Panc1 (cell line): ENCODE results near the gene HLA-DPB1. TPM values are rescaled to one million over a fixed set of nuclear protein-coding genes. Genes with fewer than 3 reads are reported as not detected.

Experiments
- ATAC-seq: fragments of 200-7000 bp; cut with Tn5 transposase; 2 replicates; pipeline ENCODE4 v1.9.1; 2020; ENCODE audit warnings: mild to moderate bottlenecking, moderate library complexity
- BruUV-seq: library from RNA; stranded (reverse); fragments of 400-500 nt; replicated peaks from 2 replicates; lab custom pipeline; 2021; lab: Mats Ljungman, UMichigan
- CTCF ChIA-PET: fragments of 300-600 bp; sonication (Branson Sonifier 250); formaldehyde crosslinking; loops from one replicate; lab custom pipeline; 2022; ENCODE audit warnings: antibody characterized with exemption; lab: Charles Lee
- POLR2A ChIA-PET: fragments of 300-600 bp; sonication (Branson Sonifier 250); formaldehyde crosslinking; loops from one replicate; lab custom pipeline; 2022; ENCODE audit warnings: antibody characterized with exemption; lab: Charles Lee
- DNase-seq: peaks from one replicate; pipeline ENCODE4 v3.0.0-alpha.2; 2010; ENCODE audit warnings: low read depth, low spot score
- H3K27ac ChIP-seq: 2 replicates; pipeline ENCODE4 v1.5.1; 2011; ENCODE audit warnings: mild to moderate bottlenecking, low read length, inconsistent platforms
- H3K27me3 ChIP-seq: fragments of 200-500 bp; sonication (Bioruptor generic); 2 replicates; pipeline ENCODE4 v1.6.0; 2014; ENCODE audit warnings: low read length, inconsistent platforms; ENCODE audit not compliant: control insufficient read depth, insufficient read depth
- H3K36me3 ChIP-seq: fragments of 200-500 bp; sonication (Bioruptor generic); 2 replicates; pipeline ENCODE4 v1.5.1; 2014; ENCODE audit warnings: inconsistent platforms, mild to moderate bottlenecking, low read length, moderate library complexity; ENCODE audit not compliant: control insufficient read depth, insufficient read depth
- H3K4me1 ChIP-seq: 2 replicates; pipeline ENCODE4 v1.5.1; 2011; ENCODE audit warnings: inconsistent platforms, mild to moderate bottlenecking, low read length, moderate library complexity; ENCODE audit not compliant: control insufficient read depth, insufficient read depth
- H3K4me3 ChIP-seq, 2 experiments: 2 replicates each; pipeline ENCODE4 v1.5.1; 2011 to 2012; ENCODE audit warnings: low read depth in 2 of 2, low read length in 2 of 2, mild to moderate bottlenecking in 2 of 2, inconsistent platforms in 1 of 2, moderate library complexity in 1 of 2
- H3K9me3 ChIP-seq: fragments of 200-500 bp; sonication (Bioruptor generic); 2 replicates; pipeline ENCODE4 v1.5.1; 2014; ENCODE audit warnings: low read depth, mild to moderate bottlenecking, inconsistent platforms, low read length, moderate library complexity; ENCODE audit not compliant: control insufficient read depth, insufficient read depth
- CTCF ChIP-seq: fragments of 450-650 bp; IDR thresholded peaks from 2 replicates; pipeline ENCODE4 v1.5.1; 2017; ENCODE audit warnings: mild to moderate bottlenecking
- POLR2AphosphoS5 ChIP-seq: IDR thresholded peaks from 2 replicates; pipeline ENCODE4 v1.6.1; 2012; ENCODE audit warnings: mild to moderate bottlenecking, low read depth, low read length, moderate library complexity
- REST ChIP-seq, 2 experiments: IDR thresholded peaks; 2 replicates each; pipeline ENCODE4 v1.6.1; 2011 to 2012; ENCODE audit warnings: low read depth in 2 of 2, control low read depth in 1 of 2, low read length in 1 of 2, mild to moderate bottlenecking in 1 of 2, moderate library complexity in 1 of 2; ENCODE audit not compliant: insufficient read depth in 1 of 2
- SIN3A ChIP-seq: IDR thresholded peaks from 2 replicates; pipeline ENCODE4 v1.6.1; 2012; ENCODE audit warnings: low read depth, mild to moderate bottlenecking, low read length, moderate library complexity, borderline replicate concordance; ENCODE audit not compliant: insufficient read depth
- TCF7L2 ChIP-seq: IDR thresholded peaks from 2 replicates; pipeline ENCODE4 v1.6.1; 2011; ENCODE audit warnings: mild to moderate bottlenecking, low read depth, low read length, inconsistent platforms
- in situ Hi-C: cut with HindIII; loops from 2 replicates; pipeline ENCODE4 v1.10.0; 2016; ENCODE audit warnings: low sequenced_read_pairs, low pct_unique_long_range_greater_than_20kb
- intact Hi-C: fragments of 100-400 bp; cut with micrococcal nuclease; formaldehyde crosslinking; loops from one replicate; pipeline ENCODE4 v1.10.0; 2022; ENCODE audit not compliant: unreplicated experiment
- total RNA-seq: library from RNA; stranded (reverse); gene quantifications from one replicate; pipeline ENCODE4 v1.2.1, GENCODE V29; 2021; ENCODE audit not compliant: unreplicated experiment

HLA-DPB1 gene
- total RNA-seq, 1 experiment from 2014 or later: 0.64 TPM

- Histone ChIP-seq H3K4me3 (no peak overlapping the region), H3K9me3 (peaks cover 9% of the 10 kb centered on the region; the same call in 1 of the 2 replicates), H3K4me1 (no peaks in the 10 kb centered on the region), H3K27ac (no peak overlapping the region), H3K27me3 (peaks cover 15% of the 10 kb centered on the region), H3K36me3 (no peaks in the 10 kb centered on the region)
- in situ Hi-C loops: no loop called here
- intact Hi-C loops: no loop called here
- no TSS peak for BruUV-seq
- ATAC-seq (no peak), DNase-seq (no peak)
- ChIA-PET CTCF (no interaction called here), POLR2A (no interaction called here)
- no peak for TF ChIP-seq SIN3A
- no peak for TF ChIP-seq TCF7L2
- no peak for TF ChIP-seq POLR2AphosphoS5
- no peak for TF ChIP-seq CTCF
- TF ChIP-seq REST (IDR thresholded peaks at IDR 0.05; ENCODE audit: insufficient read depth in 1 of 2, low read depth in 2 of 2, low read length in 1 of 2): no peak
These were observed 28.0 kb downstream of the HLA-DPB1 start for GRCh38 chr6:33103776-33104175.

- CTCF ChIA-PET: no interaction called here
- Histone ChIP-seq H3K27ac (no peak overlapping the region), H3K9me3 (peaks cover 4% of the 10 kb centered on the region; the same call in 1 of the 2 replicates), H3K4me3 (no peak overlapping the region), H3K4me1 (no peaks in the 10 kb centered on the region), H3K27me3 (peaks cover 19% of the 10 kb centered on the region), H3K36me3 (no peaks in the 10 kb centered on the region)
- in situ Hi-C loops: no loop called here
- POLR2A ChIA-PET: no interaction called here
- no peak for DNase-seq
- BruUV-seq: no TSS peak
- TF ChIP-seq CTCF: no peak
- intact Hi-C loops: no loop called here
- no peak for ATAC-seq
These were observed 29.1 kb downstream of the HLA-DPB1 start for GRCh38 chr6:33104887-33105286.
